Heart left ventricle (tissue), 16 donors: ENCODE results near the gene CNTNAP4. TPM values are rescaled to one million over a fixed set of nuclear protein-coding genes. Genes with fewer than 3 reads are reported as not detected.

Experiments used
- ATAC-seq, 4 donors: fragments of 200-7000 bp; cut with Tn5 transposase; one replicate each; pipeline ENCODE4 v1.9.1; 2020 to 2022; ENCODE audit warnings: moderate library complexity in 4 of 4, mild to moderate bottlenecking in 3 of 4, moderate number of reproducible peaks in 1 of 4
- DNase-seq, 5 donors: peaks; one replicate each; pipeline ENCODE4 v3.0.0-alpha.2; 2020
- H3K27ac ChIP-seq, 12 donors: fragments of 200-600 bp; sonication (generic) in 4 of 12; one replicate each; pipeline versions ENCODE4 v1.5.0 to v1.8.0; 2016 to 2022; ENCODE audit warnings: mild to moderate bottlenecking in 2 of 12
- H3K27me3 ChIP-seq, 9 donors: fragments of 200-600 bp; sonication (generic) in 2 of 9; one replicate each; pipeline versions ENCODE4 v1.5.1 to v1.8.0; 2016 to 2022; ENCODE audit warnings: mild to moderate bottlenecking in 3 of 9
- H3K36me3 ChIP-seq, 9 donors: fragments of 200-600 bp; sonication (generic) in 2 of 9; one replicate each; pipeline versions ENCODE4 v1.5.0 to v1.8.0; 2018 to 2022; ENCODE audit warnings: mild to moderate bottlenecking in 2 of 9
- H3K4me1 ChIP-seq, 12 donors: fragments of 200-600 bp; sonication (generic) in 4 of 12; one replicate each; pipeline versions ENCODE4 v1.5.0 to v1.8.0; 2016 to 2022; ENCODE audit warnings: mild to moderate bottlenecking in 3 of 12
- H3K4me3 ChIP-seq, 12 donors: fragments of 200-600 bp; sonication (generic) in 4 of 12; one replicate each; pipeline versions ENCODE4 v1.5.0 to v1.8.0; 2017 to 2022; ENCODE audit warnings: mild to moderate bottlenecking in 9 of 12, moderate library complexity in 4 of 12
- H3K9me3 ChIP-seq, 12 donors: fragments of 200-600 bp; sonication (generic) in 4 of 12; one replicate each; pipeline versions ENCODE4 v1.5.0 to v1.8.0; 2016 to 2022; ENCODE audit warnings: mild to moderate bottlenecking in 1 of 12
- CTCF ChIP-seq, 12 donors: fragments of 200-600 bp; sonication (generic) in 4 of 12; IDR thresholded peaks; one replicate each; pipeline versions ENCODE4 v1.5.0 to v1.8.0; 2018 to 2022; ENCODE audit warnings: antibody characterized with exemption in 12 of 12, mild to moderate bottlenecking in 5 of 12
- POLR2A ChIP-seq, 2 donors: fragments of 450-650 bp; IDR thresholded peaks; one replicate each; pipeline ENCODE4 v1.6.1; 2017; ENCODE audit warnings: antibody characterized with exemption in 2 of 2, mild to moderate bottlenecking in 2 of 2, moderate library complexity in 2 of 2
- WGBS, 4 donors: extraction: QIAGEN DNeasy Blood & Tissue Kit in 2 of 4; methylation state at CpG; one replicate each; pipeline versions ENCODE4 v1.1.5 to v1.1.7; 2013 to 2018; 5-methylcytosine and 5-hydroxymethylcytosine counted together
- intact Hi-C, 10 donors: fragments of 100-400 bp; cut with DNase I; formaldehyde crosslinking; loops; one replicate each; pipeline versions ENCODE4 v1.11.1 to v1.14.2; 2022
- polyA plus RNA-seq, 2 donors: library from polyadenylated mRNA; stranded (reverse); fragments of 200-250 nt; gene quantifications; one replicate each; pipeline ENCODE4 v1.2.3, GENCODE V29; 2013
- total RNA-seq, 9 donors: library from RNA; depleted of rRNA in 2 of 9; stranded (reverse); fragments of >200 nt in 2 of 9; fragmentation: NEBNext Ultra II Directional in 3 of 9; extraction: Animal tissue kit (Norgen Biotek cat#: 25700) in 3 of 9; gene quantifications; one replicate each; pipeline versions ENCODE4 v1.1.0 to v1.2.4, GENCODE V29; 2016 to 2023
- donor health status: ischemic (EF 13 %, LVEDD 7.1; RV severe dilation, severe dysfunction).
- donor health status: healthy with polysubstance abuse.
- donor health status: DM: no; HTN: yes; CAD: no.
- donor health status: DM: no; HTN: no; CAD: no.
- donor health status: ischemic (EF 25% LVEDD 6.9; RV normal size, moderate dysfunction).
- donor health status: ischemic (EF 25% LVEDD 5.7; RV mildly dilated, moderate dysfunction).
- donor health status: healthy.
- donor health status: DM: yes; HTN: yes; CAD: no.
- donor health status: ischemic (EF 35%, LVEDD 5.7; RV mildly dilated, moderate dysfunction).
- donor health status: nonischemic (EF 11% LVEDD 7.7; RV severe dilation, severe dysfunction).
- donor health status: DM: yes; HTN: yes; CAD: no.
- donor health status: PGD.
- donor health status: ischemic (EF 29% LVEDD 5.4; RV normal size, mild dysfunction).
- donor health status: nonischemic (EF 23%, LVEDD 6.1; RV moderate dilation, normal function).

CNTNAP4 gene
- total and polyA plus RNA-seq, 11 donors = not detected

- ATAC-seq = no peak
- Histone ChIP-seq H3K4me1 (no peaks in the 10 kb centered on the region), H3K9me3 (no peaks in the 10 kb centered on the region), H3K4me3 (no peak overlapping the region), H3K27ac (no peak overlapping the region), H3K27me3 (no peaks in the 10 kb centered on the region), H3K36me3 (no peaks in the 10 kb centered on the region)
- intact Hi-C loops = no loop called here
- DNase-seq = no peak
- 72 to 90% (median 74%) methylated on average over 2 of the region's 2 CpGs for WGBS, 4 donors
- TF ChIP-seq CTCF (IDR thresholded peaks at IDR 0.05) (no peak), POLR2A (IDR thresholded peaks at IDR 0.05) (no peak)
These were observed 181.9 kb downstream of the CNTNAP4 start for GRCh38 chr16:76459111-76459510.

GRCh38 chr16:76461836-76462235 is 184.6 kb downstream of the CNTNAP4 start:
- no peak for DNase-seq
- H3K27ac ChIP-seq = no peak overlapping the region
- H3K4me3 ChIP-seq = no peak overlapping the region
- no peaks in the 10 kb centered on the region for H3K27me3 ChIP-seq
- no peaks in the 10 kb centered on the region for H3K4me1 ChIP-seq
- no peaks in the 10 kb centered on the region for H3K9me3 ChIP-seq
- no peak for ATAC-seq
- intact Hi-C loops = loop anchor here in 1 of 10 donors (5.0 kb wide), 1 partner anchor 50 kb away; no protein-coding TSS in a partner anchor
- no peaks in the 10 kb centered on the region for H3K36me3 ChIP-seq
- TF ChIP-seq CTCF (IDR thresholded peaks at IDR 0.05) (no peak), POLR2A (IDR thresholded peaks at IDR 0.05) (no peak)
- 64 to 73% (median 69%) methylated on average over 8 of the region's 8 CpGs for whole genome bisulfite sequencing, 4 donors

GRCh38 chr16:76464955-76465620 is 187.9 kb downstream of the CNTNAP4 start:
- WGBS, 4 donors = 53 to 70% (median 66%) methylated on average over 3 of the region's 3 CpGs
- ATAC-seq = no peak

GRCh38 chr16:76466871-76467270 is 189.7 kb downstream of the CNTNAP4 start:
- Histone ChIP-seq H3K27ac (no peak overlapping the region), H3K4me1 (no peaks in the 10 kb centered on the region), H3K9me3 (no peaks in the 10 kb centered on the region), H3K4me3 (no peak overlapping the region), H3K36me3 (no peaks in the 10 kb centered on the region), H3K27me3 (no peaks in the 10 kb centered on the region)
- intact Hi-C loops = no loop called here
- ATAC-seq = no peak
- TF ChIP-seq CTCF (IDR thresholded peaks at IDR 0.05) (no peak), POLR2A (IDR thresholded peaks at IDR 0.05) (no peak)
- no peak for DNase-seq

More at GRCh38 chr16:76464955-76465620, 187.9 kb downstream of the CNTNAP4 start:
- no peaks in the 10 kb centered on the region for H3K4me1 ChIP-seq
- H3K27ac ChIP-seq = no peak overlapping the region
- no peak for DNase-seq
- TF ChIP-seq CTCF (IDR thresholded peaks at IDR 0.05) (no peak), POLR2A (IDR thresholded peaks at IDR 0.05) (no peak)
- H3K36me3 ChIP-seq = no peaks in the 10 kb centered on the region
- no peaks in the 10 kb centered on the region for H3K27me3 ChIP-seq
- no peaks in the 10 kb centered on the region for H3K9me3 ChIP-seq
- intact Hi-C loops = loop anchor here in 1 of 10 donors (5.0 kb wide), 1 partner anchor 47 kb away; no protein-coding TSS in a partner anchor
- no peak overlapping the region for H3K4me3 ChIP-seq
